ENCODE measurements around the gene GPD2.

Gene GPD2

GRCh38 chr2:156511803-156512202, 75.6 kb downstream of the GPD2 start:
- TF ChIP-seq CTCF (IDR thresholded peaks at IDR 0.05; ENCODE audit: low read depth, low read length): no peak
- H3K36me3 ChIP-seq: peaks cover 10% of the 10 kb centered on the region

GRCh38 chr2:156512451-156512850, 76.3 kb downstream of the GPD2 start:
- no peak for DNase-seq
- no peak overlapping the region for H3K27ac ChIP-seq
- no peaks in the 10 kb centered on the region for H3K27me3 ChIP-seq (ENCODE audit: insufficient read depth, low read depth, severe bottlenecking)
- no peaks in the 10 kb centered on the region for H3K9me3 ChIP-seq (ENCODE audit: severe bottlenecking)
- H3K36me3 ChIP-seq: peaks cover 10% of the 10 kb centered on the region
- TF ChIP-seq CTCF (IDR thresholded peaks at IDR 0.05; ENCODE audit: low read depth, low read length): no peak
- no peak overlapping the region for H3K4me3 ChIP-seq (ENCODE audit: low read depth, low read length)

More at GRCh38 chr2:156511803-156512202, 75.6 kb downstream of the GPD2 start:
- no peak overlapping the region for H3K27ac ChIP-seq
- H3K9me3 ChIP-seq (ENCODE audit: severe bottlenecking): no peaks in the 10 kb centered on the region
- no peaks in the 10 kb centered on the region for H3K27me3 ChIP-seq (ENCODE audit: insufficient read depth, low read depth, severe bottlenecking)
- DNase-seq: no peak
- H3K4me3 ChIP-seq (ENCODE audit: low read depth, low read length): no peak overlapping the region

DNA sequence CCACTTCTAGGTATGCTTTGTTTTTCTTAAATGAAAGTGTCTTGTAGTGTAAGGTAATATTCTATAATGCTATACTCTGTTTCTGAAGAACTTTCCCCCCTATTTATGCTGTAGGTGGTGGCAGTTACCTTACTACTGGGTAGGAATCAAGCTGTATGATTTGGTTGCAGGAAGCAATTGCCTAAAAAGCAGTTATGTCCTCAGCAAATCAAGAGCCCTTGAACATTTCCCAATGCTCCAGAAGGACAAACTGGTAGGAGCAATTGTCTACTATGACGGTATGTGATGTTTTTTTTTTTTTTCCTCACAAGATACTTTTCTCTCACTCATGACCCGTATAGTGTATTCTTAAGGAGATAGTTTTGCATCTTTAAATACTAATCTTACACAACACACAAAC, 77.0 kb downstream of the GPD2 start:
- Histone ChIP-seq H3K36me3 (peaks cover 10% of the 10 kb centered on the region), H3K27ac (no peak overlapping the region), H3K9me3 (ENCODE audit: severe bottlenecking) (no peaks in the 10 kb centered on the region), H3K27me3 (ENCODE audit: insufficient read depth, low read depth, severe bottlenecking) (no peaks in the 10 kb centered on the region), H3K4me3 (ENCODE audit: low read depth, low read length) (no peak overlapping the region)
- DNase-seq: no peak
- no peak for TF ChIP-seq CTCF (IDR thresholded peaks at IDR 0.05; ENCODE audit: low read depth, low read length)

GRCh38 chr2:156517419-156517818, 81.2 kb downstream of the GPD2 start:
- H3K27ac ChIP-seq: no peak overlapping the region
- no peaks in the 10 kb centered on the region for H3K27me3 ChIP-seq (ENCODE audit: insufficient read depth, low read depth, severe bottlenecking)
- peaks cover 4% of the 10 kb centered on the region for H3K9me3 ChIP-seq (ENCODE audit: severe bottlenecking)
- TF ChIP-seq CTCF (IDR thresholded peaks at IDR 0.05; ENCODE audit: low read depth, low read length): no peak
- H3K4me3 ChIP-seq (ENCODE audit: low read depth, low read length): no peak overlapping the region
- no peak for DNase-seq
- peaks cover 19% of the 10 kb centered on the region for H3K36me3 ChIP-seq

DNA sequence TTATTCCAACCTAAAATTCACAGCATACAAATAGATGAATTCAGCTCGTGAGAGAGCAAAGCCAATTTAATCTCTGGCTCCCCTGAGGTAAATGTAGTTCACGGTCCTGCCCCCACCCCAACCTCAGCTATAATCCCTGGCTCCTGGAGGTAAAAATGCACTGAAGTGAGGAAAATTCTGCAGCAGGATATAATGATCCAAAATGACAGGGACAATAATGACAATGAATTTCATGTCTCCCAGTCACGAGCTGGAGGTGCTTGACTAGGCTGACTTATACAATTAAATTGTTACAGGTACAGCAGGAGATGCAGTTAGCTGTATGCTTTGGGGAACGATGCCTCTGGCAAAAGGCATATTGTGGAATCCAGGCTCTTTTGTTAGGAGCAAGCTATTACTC, 82.0 kb downstream of the GPD2 start:
- no peak overlapping the region for H3K27ac ChIP-seq
- H3K27me3 ChIP-seq (ENCODE audit: insufficient read depth, low read depth, severe bottlenecking): no peaks in the 10 kb centered on the region
- no peak overlapping the region for H3K4me3 ChIP-seq (ENCODE audit: low read depth, low read length)
- peaks cover 19% of the 10 kb centered on the region for H3K36me3 ChIP-seq
- no peak for DNase-seq
- H3K9me3 ChIP-seq (ENCODE audit: severe bottlenecking): peaks cover 4% of the 10 kb centered on the region
- TF ChIP-seq CTCF (IDR thresholded peaks at IDR 0.05; ENCODE audit: low read depth, low read length): no peak

- no peak overlapping the region for H3K27ac ChIP-seq
- no peak for TF ChIP-seq CTCF (IDR thresholded peaks at IDR 0.05; ENCODE audit: low read depth, low read length)
- no peak for DNase-seq
- H3K9me3 ChIP-seq (ENCODE audit: severe bottlenecking): peaks cover 4% of the 10 kb centered on the region
- no peaks in the 10 kb centered on the region for H3K27me3 ChIP-seq (ENCODE audit: insufficient read depth, low read depth, severe bottlenecking)
- no peak overlapping the region for H3K4me3 ChIP-seq (ENCODE audit: low read depth, low read length)
- peaks cover 9% of the 10 kb centered on the region for H3K36me3 ChIP-seq
These were observed 86.8 kb downstream of the GPD2 start for GRCh38 chr2:156522864-156523440.

Data from WERI-Rb-1 (cell line).